Activated naive CD8-positive, alpha-beta T cell treated with anti-CD3 and anti-CD28 coated beads, Interleukin-2, amount 50 U/mL, for 24 hours (primary cell): ENCODE measurements around the gene COL23A1.

ENCODE experiments used
- ATAC-seq: fragments of 150-1000 bp; cut with Tn5 transposase; one replicate; pipeline ENCODE4 v1.10.0; 2021
- DNase-seq: peaks from one replicate; pipeline ENCODE4 v3.0.0; 2021
- H3K27ac Mint-ChIP-seq: one replicate; pipeline ENCODE4 v1.8.0; 2021; ENCODE audit warnings: mild to moderate bottlenecking, mixed read lengths
- H3K27me3 Mint-ChIP-seq: one replicate; pipeline ENCODE4 v1.8.0; 2021; ENCODE audit warnings: mixed read lengths
- H3K36me3 Mint-ChIP-seq: one replicate; pipeline ENCODE4 v1.8.0; 2021; ENCODE audit warnings: low read depth, mixed read lengths
- H3K4me1 Mint-ChIP-seq: one replicate; pipeline ENCODE4 v1.8.0; 2021; ENCODE audit warnings: mixed read lengths
- H3K4me3 Mint-ChIP-seq: one replicate; pipeline ENCODE4 v1.8.0; 2021; ENCODE audit warnings: mild to moderate bottlenecking, moderate library complexity, mixed read lengths
- H3K9me3 Mint-ChIP-seq: one replicate; pipeline ENCODE4 v1.8.0; 2021; ENCODE audit warnings: mixed read lengths

Gene COL23A1

DNA sequence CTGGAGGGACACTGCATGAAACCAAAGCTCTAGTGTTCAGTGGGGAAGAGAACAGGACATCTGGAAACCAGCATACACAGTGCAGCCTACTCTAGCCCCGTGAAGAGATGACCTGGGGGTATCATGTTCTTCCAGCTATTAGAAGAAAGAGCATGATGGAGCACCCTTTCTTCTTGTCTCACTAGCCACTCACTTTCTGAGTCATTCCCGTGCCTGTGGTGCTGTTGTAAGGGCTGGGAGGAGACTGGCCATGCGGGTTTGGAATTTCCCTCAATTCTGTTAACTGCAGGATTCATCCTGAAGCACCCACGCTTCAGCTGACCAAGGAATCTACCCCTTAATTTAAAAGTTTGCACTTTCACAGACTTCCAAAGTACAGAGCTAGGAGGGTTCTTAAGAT lies 137.0 kb downstream of the COL23A1 start:
- Mint-ChIP-seq H3K27ac (no peak overlapping the region), H3K27me3 (no peaks in the 10 kb centered on the region), H3K36me3 (no peaks in the 10 kb centered on the region), H3K9me3 (no peaks in the 10 kb centered on the region), H3K4me1 (no peaks in the 10 kb centered on the region), H3K4me3 (no peak overlapping the region)
- ATAC-seq (no peak), DNase-seq (no peak)

DNA sequence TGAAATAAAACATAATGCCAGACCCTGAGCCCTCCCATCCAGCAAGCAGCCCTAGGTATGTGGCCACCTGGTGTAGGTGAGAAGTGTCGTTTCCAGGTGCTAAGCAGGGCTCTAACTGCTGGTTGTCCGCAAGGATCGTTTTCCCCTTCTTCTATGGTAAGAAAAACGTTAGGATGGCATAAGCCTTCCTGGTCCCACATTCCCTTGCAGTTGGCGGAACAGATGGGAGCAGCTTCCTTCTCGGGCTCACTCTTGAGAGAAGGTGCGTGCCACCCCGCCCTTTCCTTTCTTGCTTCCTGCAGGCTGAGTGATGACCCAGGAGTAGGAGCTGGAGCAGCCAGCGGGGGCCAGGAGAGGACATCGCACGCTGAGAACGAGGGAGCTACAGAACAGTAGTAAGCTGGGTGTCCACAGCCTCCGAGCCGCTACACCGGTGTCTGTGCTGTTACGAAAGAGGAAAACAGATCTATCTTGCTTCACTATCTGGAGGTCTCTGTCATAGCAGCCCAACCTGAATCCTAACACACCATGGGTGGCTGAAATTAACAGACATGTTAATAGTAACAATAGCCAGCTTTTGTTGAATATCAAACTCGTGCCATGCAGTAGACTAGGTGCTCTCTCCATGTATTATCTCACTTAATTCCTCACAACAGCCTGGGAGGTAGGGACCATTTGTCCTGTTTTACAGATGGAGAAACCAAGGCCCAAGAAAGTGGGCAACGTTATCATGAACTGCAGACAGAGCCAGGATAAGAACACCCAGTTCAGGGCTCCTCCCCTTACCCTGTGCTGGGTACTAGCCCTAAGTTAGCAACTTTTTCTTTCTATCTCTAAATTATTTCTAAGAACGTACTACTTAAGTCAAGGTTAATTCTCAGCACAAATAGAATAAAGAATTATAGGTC lies 139.8 kb downstream of the COL23A1 start:
- Mint-ChIP-seq H3K36me3 (no peaks in the 10 kb centered on the region), H3K4me1 (no peaks in the 10 kb centered on the region), H3K27me3 (no peaks in the 10 kb centered on the region), H3K27ac (no peak overlapping the region), H3K4me3 (no peak overlapping the region), H3K9me3 (no peaks in the 10 kb centered on the region)
- ATAC-seq (no peak), DNase-seq (no peak)

DNA sequence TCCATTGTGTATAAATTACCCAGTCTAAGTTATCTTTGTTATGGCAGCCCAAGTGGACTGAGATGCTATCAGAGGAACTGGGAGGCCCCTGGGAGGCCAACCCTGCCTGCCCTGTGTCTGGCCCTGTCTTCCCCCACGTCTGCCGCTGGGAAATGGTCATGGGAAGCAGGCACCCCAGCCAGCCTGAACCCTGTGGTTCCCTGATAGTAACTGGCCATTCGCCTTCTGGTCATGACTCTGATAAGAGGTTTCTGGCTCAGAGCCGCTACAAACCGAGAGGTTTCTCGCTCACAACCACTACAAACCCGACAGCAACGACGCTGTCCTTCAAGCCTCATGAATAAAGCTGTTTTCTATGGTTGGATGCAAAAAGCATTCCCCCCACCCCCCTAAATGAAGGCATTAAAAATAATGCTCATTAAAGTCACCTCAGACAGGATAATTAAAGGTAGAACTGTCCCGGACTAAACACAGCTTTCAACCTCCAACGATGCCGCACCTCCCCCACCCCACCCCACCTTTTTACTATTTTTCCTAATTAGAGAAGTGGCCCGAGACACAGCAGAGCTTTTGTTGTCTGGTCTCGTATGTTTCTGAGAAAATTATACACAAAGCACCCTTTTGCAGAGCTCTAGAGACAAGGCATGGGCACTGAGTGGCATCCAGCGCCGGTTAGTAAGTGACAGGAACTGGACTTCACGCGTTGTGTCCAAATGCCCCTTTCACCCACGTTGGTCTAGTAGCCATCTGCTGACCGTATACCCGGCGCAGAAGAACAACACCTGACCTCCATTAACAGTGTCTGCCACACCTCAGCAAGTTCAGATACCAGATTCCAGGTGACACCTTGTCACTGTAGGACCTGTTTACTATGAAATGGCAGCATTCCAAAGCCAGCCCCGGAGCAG lies 140.8 kb downstream of the COL23A1 start:
- Mint-ChIP-seq H3K36me3 (no peaks in the 10 kb centered on the region), H3K4me3 (no peak overlapping the region), H3K27me3 (peaks cover under 1% of the 10 kb centered on the region), H3K27ac (no peak overlapping the region), H3K4me1 (no peaks in the 10 kb centered on the region), H3K9me3 (no peaks in the 10 kb centered on the region)
- no peak for ATAC-seq
- no peak for DNase-seq

DNA sequence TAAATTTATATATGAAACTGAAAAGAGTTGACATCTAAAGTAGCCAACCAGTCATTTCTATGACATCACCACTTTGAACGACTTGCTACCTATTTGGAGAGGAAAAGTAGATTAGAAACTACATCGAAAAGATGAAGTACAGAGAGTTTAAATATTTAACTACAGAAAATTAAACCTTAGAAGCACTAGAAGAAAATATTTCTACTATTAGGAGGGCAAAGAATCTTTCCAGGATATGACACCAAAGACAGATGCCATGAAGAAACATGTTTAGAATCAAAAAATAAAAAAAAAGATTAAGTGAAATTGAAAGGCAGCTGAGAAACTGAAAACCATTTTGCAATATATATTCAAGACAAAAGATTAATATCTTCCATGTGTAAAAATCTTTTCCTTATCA lies 144.7 kb downstream of the COL23A1 start:
- DNase-seq (no peak), ATAC-seq (no peak)
- H3K27me3 Mint-ChIP-seq: peaks cover 8% of the 10 kb centered on the region
- no peak overlapping the region for H3K27ac Mint-ChIP-seq
- no peaks in the 10 kb centered on the region for H3K36me3 Mint-ChIP-seq
- peaks cover 4% of the 10 kb centered on the region for H3K4me1 Mint-ChIP-seq
- no peak overlapping the region for H3K4me3 Mint-ChIP-seq
- no peaks in the 10 kb centered on the region for H3K9me3 Mint-ChIP-seq

DNA sequence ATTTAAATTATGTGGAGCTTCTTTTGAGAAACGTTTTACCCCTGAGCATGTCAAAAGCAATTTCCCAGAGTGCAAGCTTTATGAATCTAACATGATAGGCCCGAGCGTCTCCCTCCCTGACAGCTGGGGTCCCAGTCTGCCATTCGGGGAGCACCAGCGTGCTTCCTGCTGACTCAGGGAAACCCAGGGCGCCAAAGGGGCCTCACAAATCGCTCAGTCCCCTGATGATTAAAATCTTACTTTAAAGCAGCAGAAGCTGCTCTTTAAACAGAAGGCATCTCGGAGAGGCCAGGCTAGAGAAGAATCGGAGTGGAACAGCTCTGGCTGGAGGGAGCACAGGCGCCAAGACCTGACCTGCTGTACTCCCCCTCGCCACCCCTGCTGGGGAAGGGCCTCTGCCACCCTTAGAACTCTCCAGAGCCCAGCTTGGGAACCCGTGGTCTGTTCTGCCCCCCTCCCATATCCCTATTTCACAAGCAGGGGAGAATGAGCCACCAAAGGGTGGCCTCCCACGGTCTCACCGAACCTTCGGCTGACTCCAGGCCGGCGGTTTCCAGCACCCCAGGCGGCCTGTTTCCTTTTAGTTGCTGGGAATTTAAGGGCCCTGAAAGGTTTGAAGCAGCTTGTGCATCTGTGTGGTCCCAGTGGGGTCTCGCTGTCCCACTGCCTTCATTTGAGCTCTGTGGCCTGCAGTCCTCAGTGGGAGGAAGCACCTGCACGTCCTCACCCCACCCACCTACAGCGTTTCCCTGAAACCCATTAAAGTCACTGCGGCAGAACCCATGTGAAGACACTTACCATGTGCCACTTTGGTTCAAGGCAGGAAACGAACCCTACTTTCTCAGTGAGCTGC lies 147.6 kb downstream of the COL23A1 start:
- Mint-ChIP-seq H3K4me1 (peaks cover 4% of the 10 kb centered on the region), H3K27ac (no peak overlapping the region), H3K4me3 (no peak overlapping the region), H3K27me3 (peaks cover 8% of the 10 kb centered on the region), H3K36me3 (no peaks in the 10 kb centered on the region), H3K9me3 (no peaks in the 10 kb centered on the region)
- ATAC-seq (no peak), DNase-seq (no peak)

DNA sequence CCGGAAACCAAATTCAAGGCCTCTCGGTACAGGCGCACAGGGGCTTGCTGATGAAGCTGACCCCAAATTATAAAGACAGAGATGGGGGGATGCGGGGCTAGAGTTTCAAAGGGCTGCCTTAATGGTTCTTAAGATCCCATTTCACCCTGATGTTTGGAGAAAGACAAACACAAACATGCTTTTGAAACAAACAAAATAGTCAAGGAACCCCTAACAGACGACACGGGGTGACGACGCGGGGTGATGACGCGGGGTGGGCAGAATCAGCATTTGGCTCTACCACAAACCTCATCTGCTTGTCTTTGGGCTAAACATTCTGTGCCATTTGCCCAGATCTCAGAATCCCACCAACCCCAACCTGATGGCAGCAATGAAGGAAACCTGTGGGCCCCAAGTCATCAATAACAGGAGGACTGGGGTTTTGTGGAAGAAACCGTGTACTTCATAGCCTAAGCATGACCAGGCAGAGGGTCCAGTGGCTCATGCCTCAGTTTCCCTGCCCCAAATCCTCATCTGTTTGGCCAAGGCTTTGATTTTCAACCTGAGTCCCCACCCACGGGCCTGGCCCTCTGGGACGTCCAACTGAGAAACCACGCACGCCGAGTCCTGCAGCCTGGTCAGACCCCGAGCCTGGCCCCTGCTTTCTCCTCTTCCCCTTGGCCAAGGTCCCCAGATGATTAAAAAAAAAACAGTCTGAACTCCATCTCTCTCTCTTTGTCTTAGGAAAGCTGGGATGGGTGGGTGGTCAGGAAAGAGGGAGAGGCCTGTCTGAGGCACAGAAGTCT lies 148.5 kb downstream of the COL23A1 start:
- peaks cover 8% of the 10 kb centered on the region for H3K27me3 Mint-ChIP-seq
- H3K4me3 Mint-ChIP-seq: no peak overlapping the region
- H3K9me3 Mint-ChIP-seq: no peaks in the 10 kb centered on the region
- DNase-seq (no peak), ATAC-seq (no peak)
- H3K27ac Mint-ChIP-seq: no peak overlapping the region
- H3K4me1 Mint-ChIP-seq: peaks cover 4% of the 10 kb centered on the region
- no peaks in the 10 kb centered on the region for H3K36me3 Mint-ChIP-seq

DNA sequence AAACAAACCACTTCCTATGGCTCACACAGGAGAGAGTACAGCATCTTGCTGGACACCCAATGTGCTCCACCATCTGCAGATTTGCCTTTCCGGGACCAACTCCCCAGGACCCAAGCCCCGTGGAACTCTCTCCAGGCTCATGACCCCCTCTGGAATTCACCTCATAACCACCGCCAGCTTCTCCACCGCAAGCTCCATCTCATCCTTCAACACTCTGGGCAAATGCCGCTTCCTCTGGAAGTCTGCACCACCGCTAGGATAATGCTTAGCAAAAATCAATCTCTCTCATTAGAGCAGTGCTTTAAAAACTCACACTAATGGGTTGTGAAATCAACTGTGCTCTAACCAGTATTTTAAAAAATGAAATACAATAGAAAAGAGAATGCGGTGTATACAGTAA lies 150.0 kb downstream of the COL23A1 start:
- Mint-ChIP-seq H3K27ac (no peak overlapping the region), H3K36me3 (no peaks in the 10 kb centered on the region), H3K4me1 (peaks cover 4% of the 10 kb centered on the region), H3K4me3 (no peak overlapping the region), H3K9me3 (no peaks in the 10 kb centered on the region), H3K27me3 (peaks cover 8% of the 10 kb centered on the region)
- ATAC-seq: no peak
- no peak for DNase-seq

DNA sequence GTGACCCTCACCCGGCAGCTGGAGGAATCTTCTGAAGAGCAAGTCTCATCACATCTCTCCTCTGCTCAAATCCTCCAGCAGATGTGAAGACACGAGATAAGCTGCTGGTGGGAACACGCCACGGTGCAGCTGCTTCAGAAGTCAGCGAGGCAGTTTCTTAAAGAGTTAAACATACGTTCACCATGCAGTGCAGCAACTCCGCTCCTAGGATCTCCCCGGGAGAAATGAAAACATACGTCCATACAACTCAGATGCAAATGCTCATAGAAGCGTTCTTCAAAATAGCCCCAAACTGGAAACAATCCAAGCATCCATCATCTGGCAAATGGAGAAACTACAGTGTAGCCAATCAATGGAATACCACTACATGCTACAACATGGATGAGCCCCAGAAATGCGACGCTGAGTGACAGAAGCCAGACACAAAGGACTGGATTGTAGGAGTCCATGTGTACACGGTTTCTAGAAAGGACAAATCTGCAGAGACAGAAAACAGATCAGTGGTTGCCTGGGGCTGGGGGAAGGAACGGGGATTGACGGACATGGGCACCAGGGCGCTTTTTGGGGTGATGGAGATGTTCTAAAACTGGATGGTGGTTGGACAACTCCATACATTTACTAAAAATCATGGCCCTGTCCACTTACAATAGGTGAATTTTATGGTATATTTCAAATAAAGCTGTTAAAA lies 150.6 kb downstream of the COL23A1 start:
- peaks cover 4% of the 10 kb centered on the region for H3K4me1 Mint-ChIP-seq
- H3K36me3 Mint-ChIP-seq: no peaks in the 10 kb centered on the region
- H3K27me3 Mint-ChIP-seq: peaks cover 8% of the 10 kb centered on the region
- H3K27ac Mint-ChIP-seq: no peak overlapping the region
- ATAC-seq (no peak), DNase-seq (no peak)
- no peak overlapping the region for H3K4me3 Mint-ChIP-seq
- H3K9me3 Mint-ChIP-seq: no peaks in the 10 kb centered on the region

DNA sequence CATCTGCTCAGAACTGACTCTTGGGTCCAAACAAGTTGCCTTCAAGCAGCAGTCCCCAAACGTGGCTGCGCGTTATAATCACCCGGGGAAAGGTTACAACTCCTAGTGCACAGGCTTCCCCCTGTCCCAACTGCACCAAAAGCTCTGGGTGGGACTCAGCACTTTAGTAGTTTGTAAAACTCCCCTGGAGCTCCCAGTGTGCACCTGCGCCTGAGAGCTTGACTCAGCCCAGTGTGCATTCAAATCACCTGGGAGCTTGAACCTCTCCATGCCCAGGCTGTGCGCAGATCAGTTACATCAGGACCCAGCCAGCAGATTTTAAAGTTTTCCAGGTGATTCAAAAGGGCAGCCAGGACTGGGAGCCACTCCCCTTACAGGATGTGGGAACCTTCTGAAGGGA lies 151.4 kb downstream of the COL23A1 start:
- Mint-ChIP-seq H3K27ac (no peak overlapping the region), H3K4me1 (peaks cover 4% of the 10 kb centered on the region), H3K4me3 (no peak overlapping the region), H3K27me3 (peaks cover 5% of the 10 kb centered on the region), H3K9me3 (no peaks in the 10 kb centered on the region), H3K36me3 (no peaks in the 10 kb centered on the region)
- no peak for ATAC-seq
- no peak for DNase-seq

DNA sequence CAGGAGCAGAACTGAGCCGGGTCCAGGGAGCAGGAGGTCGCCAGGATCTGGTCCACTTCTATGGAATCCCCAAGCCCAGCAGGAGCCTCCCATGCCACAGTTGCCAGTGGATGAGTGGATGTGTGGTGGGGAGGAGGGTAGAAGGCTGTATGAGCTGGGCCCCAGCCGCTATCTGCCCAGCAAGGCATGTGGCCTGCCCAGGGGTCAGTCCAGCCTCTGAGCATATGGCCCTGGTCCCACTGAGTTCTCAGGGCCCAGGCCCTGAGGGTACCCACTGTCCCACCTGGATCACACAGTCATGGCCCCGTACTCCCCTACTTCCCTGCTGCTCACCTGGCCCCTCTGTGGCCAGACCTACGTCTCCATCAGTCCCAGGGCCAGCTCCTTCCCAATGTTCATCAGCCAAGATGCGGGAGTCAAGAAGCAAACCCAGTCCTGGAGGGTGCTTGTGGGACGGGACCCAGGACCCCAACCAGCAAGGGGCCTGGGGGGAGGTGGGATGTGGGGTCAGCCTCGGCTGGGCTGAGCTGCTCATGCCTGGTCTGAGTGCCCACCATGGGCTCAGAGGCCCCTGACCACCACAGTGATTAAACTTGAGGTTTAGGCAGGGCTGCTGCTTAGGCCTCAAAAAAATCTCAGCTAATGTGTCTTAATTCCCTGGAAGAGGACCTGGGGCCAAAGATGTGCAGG lies 152.7 kb downstream of the COL23A1 start:
- no peaks in the 10 kb centered on the region for H3K9me3 Mint-ChIP-seq
- H3K27me3 Mint-ChIP-seq: no peaks in the 10 kb centered on the region
- H3K36me3 Mint-ChIP-seq: no peaks in the 10 kb centered on the region
- DNase-seq (no peak), ATAC-seq (no peak)
- no peak overlapping the region for H3K4me3 Mint-ChIP-seq
- H3K27ac Mint-ChIP-seq: no peak overlapping the region
- no peaks in the 10 kb centered on the region for H3K4me1 Mint-ChIP-seq

DNA sequence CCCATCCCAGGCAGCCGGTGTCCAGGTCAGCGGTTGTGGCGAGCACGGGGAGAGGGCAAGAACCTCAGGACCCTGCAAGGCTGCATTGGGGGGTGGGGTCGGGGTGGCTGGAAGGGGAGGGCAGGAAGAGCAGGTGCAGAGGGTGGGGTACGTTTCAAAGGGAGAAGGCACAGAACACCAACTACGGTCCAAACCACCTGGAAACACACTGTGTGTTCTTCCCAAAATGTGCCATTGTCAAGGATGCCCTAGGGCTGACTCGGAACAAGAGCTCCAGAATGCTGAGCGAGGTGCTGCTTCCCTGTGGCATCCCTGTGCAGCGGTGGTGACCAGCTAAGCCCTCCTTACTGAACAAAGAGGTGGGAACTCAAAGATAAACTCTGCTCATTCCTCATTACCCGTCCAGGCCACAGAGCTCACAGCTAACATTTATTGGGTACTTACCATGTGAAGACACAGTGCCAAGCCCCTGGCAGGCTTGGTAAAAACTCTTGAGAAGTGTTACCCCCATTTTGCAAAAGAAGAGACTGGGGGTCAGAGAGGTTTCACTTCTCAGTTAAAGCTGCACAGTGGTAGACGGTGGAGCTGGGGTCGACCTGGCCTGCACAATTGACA lies 153.8 kb downstream of the COL23A1 start:
- no peak for ATAC-seq
- H3K9me3 Mint-ChIP-seq: no peaks in the 10 kb centered on the region
- no peak overlapping the region for H3K27ac Mint-ChIP-seq
- H3K36me3 Mint-ChIP-seq: no peaks in the 10 kb centered on the region
- no peak for DNase-seq
- no peaks in the 10 kb centered on the region for H3K27me3 Mint-ChIP-seq
- no peak overlapping the region for H3K4me3 Mint-ChIP-seq
- no peaks in the 10 kb centered on the region for H3K4me1 Mint-ChIP-seq

DNA sequence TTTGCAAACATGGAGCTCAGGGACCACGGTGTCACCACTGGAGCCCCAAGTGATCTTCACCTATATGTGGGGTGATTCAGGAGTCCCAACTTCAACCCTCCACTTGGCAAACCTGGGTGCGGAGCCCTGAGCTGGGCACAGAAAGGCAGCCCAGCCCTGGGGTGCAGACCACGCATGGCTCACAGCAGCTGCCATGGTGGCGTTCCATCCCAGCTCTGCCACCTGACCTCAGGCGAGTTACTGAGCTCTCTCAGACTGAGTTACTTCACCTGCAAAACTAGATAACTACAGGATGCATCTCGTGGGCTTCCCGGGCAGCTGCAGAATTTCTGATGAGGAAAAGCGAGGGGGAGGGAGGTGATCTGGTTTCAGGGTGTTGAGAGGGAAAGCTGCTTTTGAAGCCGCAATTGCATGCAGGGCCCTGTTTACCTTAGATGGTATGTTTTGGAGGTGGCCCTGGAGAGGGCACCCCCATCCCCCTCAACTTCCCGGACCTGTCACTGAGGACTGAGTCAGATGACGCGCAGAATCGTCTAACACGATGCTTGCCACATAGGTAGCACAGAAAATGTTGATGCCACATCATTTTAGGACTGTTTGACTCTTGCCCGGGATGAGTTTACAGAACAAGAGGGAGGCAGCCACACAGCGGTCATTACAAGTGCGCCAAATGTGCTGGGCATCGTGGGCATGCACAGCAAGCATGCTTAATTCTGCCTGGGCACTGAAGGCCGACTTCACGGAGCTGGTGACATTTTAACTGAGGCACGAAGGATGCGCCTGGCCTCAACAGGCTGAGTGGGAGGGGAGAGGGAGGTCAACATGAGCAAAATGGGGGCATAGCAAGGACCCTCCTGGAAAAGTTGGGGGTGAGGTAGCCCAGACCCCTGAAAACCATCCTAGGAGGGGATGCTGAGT lies 154.6 kb downstream of the COL23A1 start:
- Mint-ChIP-seq H3K36me3 (no peaks in the 10 kb centered on the region), H3K27ac (no peak overlapping the region), H3K27me3 (no peaks in the 10 kb centered on the region), H3K9me3 (no peaks in the 10 kb centered on the region), H3K4me3 (no peak overlapping the region), H3K4me1 (no peaks in the 10 kb centered on the region)
- DNase-seq (no peak), ATAC-seq (no peak)
